ENCODE results near the gene NR5A1.

The NR5A1 gene

GRCh38 chr9:124514125-124514524 is 6.9 kb upstream of the NR5A1 start:
- DNase-seq (ENCODE audit: low read depth in 2 of 2), result no peak

GRCh38 chr9:124513376-124513994 is 6.3 kb upstream of the NR5A1 start:
- no peak for DNase-seq (ENCODE audit: low read depth in 2 of 2)

GRCh38 chr9:124512806-124513204 is 5.6 kb upstream of the NR5A1 start:
- no peak for DNase-seq (ENCODE audit: low read depth in 2 of 2)

GRCh38 chr9:124511891-124512805 is 4.9 kb upstream of the NR5A1 start:
- DNase-seq (ENCODE audit: low read depth in 2 of 2), result no peak

- no peak for DNase-seq (ENCODE audit: low read depth in 2 of 2)
Observed at GRCh38 chr9:124511426-124511840, 4.2 kb upstream of the NR5A1 start.

GRCh38 chr9:124510650-124511425 is 3.6 kb upstream of the NR5A1 start:
- no peak for DNase-seq (ENCODE audit: low read depth in 2 of 2)

- DNase-seq (ENCODE audit: low read depth in 2 of 2), result no peak
Observed at GRCh38 chr9:124507880-124508423, 753 bp upstream of the NR5A1 start.

GRCh38 chr9:124506433-124506832 is 766 bp downstream of the NR5A1 start:
- DNase-seq (ENCODE audit: low read depth in 2 of 2), result no peak

GRCh38 chr9:124505901-124506346 is 1.3 kb downstream of the NR5A1 start:
- no peak for DNase-seq (ENCODE audit: low read depth in 2 of 2)

GRCh38 chr9:124505006-124505900 is 1.9 kb downstream of the NR5A1 start:
- no peak for DNase-seq (ENCODE audit: low read depth in 2 of 2)

- no peak for DNase-seq (ENCODE audit: low read depth in 2 of 2)
Observed at GRCh38 chr9:124504530-124505005, 2.6 kb downstream of the NR5A1 start.

GRCh38 chr9:124503713-124504529 is 3.3 kb downstream of the NR5A1 start:
- DNase-seq (ENCODE audit: low read depth in 2 of 2), result no peak

GRCh38 chr9:124502711-124503702 is 4.2 kb downstream of the NR5A1 start:
- no peak for DNase-seq (ENCODE audit: low read depth in 2 of 2)

GRCh38 chr9:124501771-124502320 is 5.4 kb downstream of the NR5A1 start:
- DNase-seq (ENCODE audit: low read depth in 2 of 2), result no peak

- no peak for DNase-seq (ENCODE audit: low read depth in 2 of 2)
Observed at GRCh38 chr9:124500796-124501611, 6.2 kb downstream of the NR5A1 start.

- DNase-seq (ENCODE audit: low read depth in 2 of 2), result no peak
Observed at GRCh38 chr9:124500028-124500795, 7.0 kb downstream of the NR5A1 start.

GRCh38 chr9:124499216-124499615 is 8.0 kb downstream of the NR5A1 start:
- no peak for DNase-seq (ENCODE audit: low read depth in 2 of 2)
